Subcutaneous adipose tissue (tissue), 4 donors: ENCODE results near the gene PRAMEF15. TPM values are rescaled to one million over a fixed set of nuclear protein-coding genes. Genes with fewer than 3 reads are reported as not detected.
"Not testable (repeated sequence)": the region's sequence is repeated elsewhere in the genome, so short reads cannot be mapped to it uniquely, and the experiment has no call there.

ENCODE experiments used
- CTCF ChIP-seq: fragments of 450-650 bp; IDR thresholded peaks from one replicate; pipeline ENCODE4 v1.5.1; 2016; ENCODE audit warnings: low read depth, mild to moderate bottlenecking, control low read depth, antibody characterized with exemption, moderate library complexity
- small RNA-seq: library from RNA; depleted of rRNA; stranded (forward); fragments of <200 nt; gene quantifications from one replicate; pipeline ENCODE3, GENCODE V24; 2016
- total RNA-seq, 4 donors: library from RNA; depleted of rRNA; stranded (reverse); fragments of >200 nt; gene quantifications; one replicate each; pipeline ENCODE4 v1.1.0, GENCODE V29; 2016

PRAMEF15 gene
- not detected for total RNA-seq

GRCh38 chr1:13315281-13315680, at the start of gene PRAMEF15:
PRAMEF15 (plus strand) TSS chr1:13315581; CDS start chr1:13318408, 2,827 bp downstream.
- not testable (repeated sequence) for TF ChIP-seq CTCF

GRCh38 chr1:13285037-13285436, 30.3 kb upstream of the PRAMEF15 start, which contains the start of gene PRAMEF8:
PRAMEF8 (minus strand) TSS chr1:13285137; CDS start chr1:13284091, 1,046 bp downstream.
- not testable (repeated sequence) for TF ChIP-seq CTCF

- TF ChIP-seq CTCF: not testable (repeated sequence)
Measured at GRCh38 chr1:13303239-13303638, 12.1 kb upstream of the PRAMEF15 start, which contains the start of gene PRAMEF33. PRAMEF33 (plus strand) TSS chr1:13303539; CDS start chr1:13305955, 2,416 bp downstream.

- TF ChIP-seq CTCF: not testable (repeated sequence)
Measured at GRCh38 chr1:13347034-13347433, 31.7 kb downstream of the PRAMEF15 start, which contains the start of gene PRAMEF14. PRAMEF14 (minus strand) TSS chr1:13347134; CDS start chr1:13345314, 1,820 bp downstream.

Small RNA genes within 50 kb of the gene (small RNA-seq; reads per million reads assigned to genes)
- not detected for gene RNU6-771P

Other genes starting within 250 kb of the PRAMEF15 start
- gene PRAMEF25, start 244.8 kb upstream of the PRAMEF15 start, total RNA-seq: not detected
- gene HNRNPCL2, start 198.7 kb upstream of the PRAMEF15 start, total RNA-seq: not detected
- not detected for gene PRAMEF26, start 159.6 kb upstream of the PRAMEF15 start, total RNA-seq
- not detected for gene HNRNPCL4, start 149.9 kb upstream of the PRAMEF15 start, total RNA-seq
- not detected for gene PRAMEF9, start 143.7 kb upstream of the PRAMEF15 start, total RNA-seq
- gene PRAMEF13, start 114.2 kb upstream of the PRAMEF15 start, total RNA-seq: not detected
- gene PRAMEF18, start 89.4 kb upstream of the PRAMEF15 start, total RNA-seq: not detected
- gene PRAMEF5, start 61.4 kb upstream of the PRAMEF15 start, total RNA-seq: not detected
- not detected for gene PRAMEF8, start 30.4 kb upstream of the PRAMEF15 start, total RNA-seq
- not detected for gene PRAMEF33, start 12.0 kb upstream of the PRAMEF15 start, total RNA-seq
- not detected for gene PRAMEF14, start 31.6 kb downstream of the PRAMEF15 start, total RNA-seq
- gene PRAMEF19, start 56.4 kb downstream of the PRAMEF15 start, total RNA-seq: not detected
- gene PRAMEF17, start 74.1 kb downstream of the PRAMEF15 start, total RNA-seq: not detected
- gene PRAMEF20, start 94.9 kb downstream of the PRAMEF15 start, total RNA-seq: not detected
- not detected for gene LRRC38, start 198.4 kb downstream of the PRAMEF15 start, total RNA-seq